ENCODE results near the gene PRX.
"Not testable (repeated sequence)": the region's sequence is repeated elsewhere in the genome, so short reads cannot be mapped to it uniquely, and the experiment has no call there.

Gene PRX

GRCh38 chr19:40442328-40443130 is 29.4 kb upstream of the PRX start:
- Histone ChIP-seq H3K79me2 (ENCODE audit: insufficient read depth, low read depth) (peaks cover 9% of the 10 kb centered on the region), H3K27me3 (ENCODE audit: insufficient read depth, low read depth) (no peaks in the 10 kb centered on the region), H3K27ac (peak overlapping the region; percentile 24; the same call in 1 of the 2 replicates), H3K9ac (peak overlapping the region; percentile 15; the same call in 1 of the 2 replicates), H3K4me1 (ENCODE audit: low read depth, poor library complexity, severe bottlenecking) (peaks cover 21% of the 10 kb centered on the region), H2AFZ (ENCODE audit: low read depth) (peak overlapping the region; percentile 66), H4K20me1 (ENCODE audit: insufficient read depth) (no peaks in the 10 kb centered on the region), H3K4me2 (peak overlapping the region; percentile 91), H3K36me3 (ENCODE audit: insufficient read depth) (no peaks in the 10 kb centered on the region; the same call in 1 of the 2 replicates), H3K4me3 (IDR thresholded peaks at IDR 0.05; ENCODE audit: insufficient read depth, low read depth, low read length) (no peak overlapping the region)
- no peak for TF ChIP-seq CTCF (conservative IDR thresholded peaks at IDR 0.05; ENCODE audit: low read depth, low read length)

GRCh38 chr19:40441719-40442253 is 28.6 kb upstream of the PRX start:
- H3K4me3 ChIP-seq (IDR thresholded peaks at IDR 0.05; ENCODE audit: insufficient read depth, low read depth, low read length), result no peak overlapping the region
- no peak overlapping the region for H3K27ac ChIP-seq
- no peaks in the 10 kb centered on the region for H4K20me1 ChIP-seq (ENCODE audit: insufficient read depth)
- no peak overlapping the region for H2AFZ ChIP-seq (ENCODE audit: low read depth)
- no peak for TF ChIP-seq CTCF (conservative IDR thresholded peaks at IDR 0.05; ENCODE audit: low read depth, low read length)
- H3K79me2 ChIP-seq (ENCODE audit: insufficient read depth, low read depth), result peaks cover 9% of the 10 kb centered on the region
- H3K36me3 ChIP-seq (ENCODE audit: insufficient read depth), result no peaks in the 10 kb centered on the region; the same call in 1 of the 2 replicates
- H3K4me1 ChIP-seq (ENCODE audit: low read depth, poor library complexity, severe bottlenecking), result peaks cover 21% of the 10 kb centered on the region
- no peaks in the 10 kb centered on the region for H3K27me3 ChIP-seq (ENCODE audit: insufficient read depth, low read depth)
- peak overlapping the region; percentile 15; the same call in 1 of the 2 replicates for H3K9ac ChIP-seq
- peak overlapping the region; percentile 91 for H3K4me2 ChIP-seq

- TF ChIP-seq CTCF (conservative IDR thresholded peaks at IDR 0.05; ENCODE audit: low read depth, low read length), result no peak
- H3K4me1 ChIP-seq (ENCODE audit: low read depth, poor library complexity, severe bottlenecking), result peaks cover 39% of the 10 kb centered on the region
- H3K27me3 ChIP-seq (ENCODE audit: insufficient read depth, low read depth), result no peaks in the 10 kb centered on the region
- no peak overlapping the region for H3K4me2 ChIP-seq
- H3K36me3 ChIP-seq (ENCODE audit: insufficient read depth), result no peaks in the 10 kb centered on the region; the same call in 1 of the 2 replicates
- peaks cover 9% of the 10 kb centered on the region for H3K79me2 ChIP-seq (ENCODE audit: insufficient read depth, low read depth)
- no peak overlapping the region for H3K9ac ChIP-seq
- no peak overlapping the region for H3K4me3 ChIP-seq (IDR thresholded peaks at IDR 0.05; ENCODE audit: insufficient read depth, low read depth, low read length)
- no peak overlapping the region for H3K27ac ChIP-seq
- no peak overlapping the region for H2AFZ ChIP-seq (ENCODE audit: low read depth)
- H4K20me1 ChIP-seq (ENCODE audit: insufficient read depth), result no peaks in the 10 kb centered on the region
Observed at GRCh38 chr19:40438284-40438683, 25.1 kb upstream of the PRX start.

GRCh38 chr19:40433391-40434216 is 20.4 kb upstream of the PRX start:
- H3K27me3 ChIP-seq (ENCODE audit: insufficient read depth, low read depth), result no peaks in the 10 kb centered on the region
- peaks cover 37% of the 10 kb centered on the region for H3K4me1 ChIP-seq (ENCODE audit: low read depth, poor library complexity, severe bottlenecking)
- no peak for TF ChIP-seq CTCF (conservative IDR thresholded peaks at IDR 0.05; ENCODE audit: low read depth, low read length)
- H3K27ac ChIP-seq, result peak overlapping the region; percentile 89
- peak overlapping the region; percentile 85 for H3K9ac ChIP-seq
- no peak overlapping the region for H3K4me3 ChIP-seq (IDR thresholded peaks at IDR 0.05; ENCODE audit: insufficient read depth, low read depth, low read length)
- no peaks in the 10 kb centered on the region for H4K20me1 ChIP-seq (ENCODE audit: insufficient read depth)
- no peaks in the 10 kb centered on the region for H3K79me2 ChIP-seq (ENCODE audit: insufficient read depth, low read depth)
- H2AFZ ChIP-seq (ENCODE audit: low read depth), result peak overlapping the region; percentile 95
- H3K36me3 ChIP-seq (ENCODE audit: insufficient read depth), result no peaks in the 10 kb centered on the region
- H3K4me2 ChIP-seq, result peak overlapping the region; percentile 100

- Histone ChIP-seq H3K9ac (peak overlapping the region; percentile 85; the same call in 1 of the 2 replicates), H3K27ac (peak overlapping the region; percentile 89), H2AFZ (ENCODE audit: low read depth) (peak overlapping the region; percentile 95), H3K4me1 (ENCODE audit: low read depth, poor library complexity, severe bottlenecking) (peaks cover 37% of the 10 kb centered on the region), H3K4me2 (peak overlapping the region; percentile 100)
- H3K4me3 ChIP-seq (IDR thresholded peaks at IDR 0.05; ENCODE audit: insufficient read depth, low read depth, low read length); H3K27me3 ChIP-seq (ENCODE audit: insufficient read depth, low read depth); H4K20me1 ChIP-seq (ENCODE audit: insufficient read depth); H3K79me2 ChIP-seq (ENCODE audit: insufficient read depth, low read depth); H3K36me3 ChIP-seq (ENCODE audit: insufficient read depth): not testable (repeated sequence)
Observed at GRCh38 chr19:40432760-40433159, 19.6 kb upstream of the PRX start.
